Measurements from ENCODE around the gene ZBTB18.

The ZBTB18 gene

DNA sequence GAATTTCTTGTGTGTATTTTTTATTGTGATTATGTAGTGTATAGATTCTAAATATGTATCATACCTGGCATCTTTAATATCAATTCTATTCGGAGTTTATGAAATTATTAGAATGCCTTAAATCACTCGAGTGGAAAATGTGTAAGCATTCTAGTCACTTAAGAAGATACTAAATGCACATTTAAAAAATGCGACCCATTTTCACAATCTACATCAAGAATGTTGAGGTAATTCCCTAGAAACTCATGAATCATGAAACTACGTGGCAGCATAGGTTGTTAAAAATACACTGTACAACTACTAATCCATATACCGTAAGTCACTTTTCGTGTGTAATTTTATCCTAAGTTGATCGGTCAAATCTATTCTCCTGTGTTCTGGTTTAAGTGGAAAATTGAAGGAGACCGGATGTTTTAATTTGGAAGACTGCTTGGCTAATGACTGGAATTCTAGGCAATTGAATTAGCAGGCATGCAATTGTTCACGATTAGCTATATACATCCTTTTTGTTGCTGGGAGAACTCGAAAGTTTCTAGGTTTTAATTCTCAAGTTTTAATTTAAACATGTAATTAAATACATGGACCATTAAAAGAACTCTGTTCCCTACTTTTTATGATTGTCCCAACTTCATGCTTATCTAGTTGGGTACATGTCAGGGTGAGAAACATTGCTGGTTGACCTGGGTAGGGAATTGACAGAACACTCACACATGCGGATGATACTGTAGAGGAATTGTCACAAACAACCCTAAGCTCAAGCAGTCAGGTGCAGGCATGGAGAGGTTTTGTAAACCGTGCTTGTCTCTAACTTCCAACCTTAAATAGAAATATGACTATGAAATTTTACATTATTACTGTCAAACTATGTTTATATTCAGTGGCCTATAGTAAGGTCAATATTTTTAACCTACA, 6.6 kb downstream of the ZBTB18 start:
- TF ChIP-seq CTCF (IDR thresholded peaks at IDR 0.05; ENCODE audit: extremely low read depth, insufficient read depth, missing control alignments): no peak
- in situ Hi-C loops (cut with MboI; ENCODE audit: low pct_unique_long_range_greater_than_20kb, low sequenced_read_pairs, unreplicated experiment): no loop called here
- no peak for DNase-seq (ENCODE audit: low spot score)

DNA sequence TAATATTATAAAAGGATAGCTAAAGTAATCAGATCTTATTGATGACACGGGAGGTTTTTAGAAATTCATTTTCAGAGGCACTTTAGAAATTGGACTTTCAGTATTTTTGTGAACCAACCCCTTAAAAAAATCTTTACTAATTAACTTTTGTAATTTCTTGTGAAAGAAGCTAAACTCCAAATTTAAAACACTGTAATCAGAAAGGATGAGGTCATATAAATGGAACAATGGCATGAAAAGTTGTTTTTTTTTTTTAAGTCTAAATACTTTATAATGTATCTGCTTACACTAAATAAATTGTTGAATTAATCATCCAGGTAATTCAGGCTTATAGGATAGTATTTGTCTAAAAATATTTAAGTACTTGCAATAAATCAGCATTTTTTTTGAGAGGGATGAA, 9.0 kb downstream of the ZBTB18 start:
- no peak for DNase-seq (ENCODE audit: low spot score)
- no peak for TF ChIP-seq CTCF (IDR thresholded peaks at IDR 0.05; ENCODE audit: extremely low read depth, insufficient read depth, missing control alignments)
- in situ Hi-C loops (cut with MboI; ENCODE audit: low pct_unique_long_range_greater_than_20kb, low sequenced_read_pairs, unreplicated experiment): no loop called here

- DNase-seq (ENCODE audit: low spot score): no peak
- in situ Hi-C loops (cut with MboI; ENCODE audit: low pct_unique_long_range_greater_than_20kb, low sequenced_read_pairs, unreplicated experiment): no loop called here
- no peak for TF ChIP-seq CTCF (IDR thresholded peaks at IDR 0.05; ENCODE audit: extremely low read depth, insufficient read depth, missing control alignments)
Observed at GRCh38 chr1:244060686-244061085, 9.6 kb downstream of the ZBTB18 start.

- DNase-seq (ENCODE audit: low spot score): no peak
- TF ChIP-seq CTCF (IDR thresholded peaks at IDR 0.05; ENCODE audit: extremely low read depth, insufficient read depth, missing control alignments): no peak
- in situ Hi-C loops (cut with MboI; ENCODE audit: low pct_unique_long_range_greater_than_20kb, low sequenced_read_pairs, unreplicated experiment): no loop called here
Observed at GRCh38 chr1:244062156-244062725, 11.2 kb downstream of the ZBTB18 start.

- TF ChIP-seq CTCF (IDR thresholded peaks at IDR 0.05; ENCODE audit: extremely low read depth, insufficient read depth, missing control alignments): no peak
- in situ Hi-C loops (cut with MboI; ENCODE audit: low pct_unique_long_range_greater_than_20kb, low sequenced_read_pairs, unreplicated experiment): no loop called here
Observed at GRCh38 chr1:244063498-244063897, 12.4 kb downstream of the ZBTB18 start.

DNA sequence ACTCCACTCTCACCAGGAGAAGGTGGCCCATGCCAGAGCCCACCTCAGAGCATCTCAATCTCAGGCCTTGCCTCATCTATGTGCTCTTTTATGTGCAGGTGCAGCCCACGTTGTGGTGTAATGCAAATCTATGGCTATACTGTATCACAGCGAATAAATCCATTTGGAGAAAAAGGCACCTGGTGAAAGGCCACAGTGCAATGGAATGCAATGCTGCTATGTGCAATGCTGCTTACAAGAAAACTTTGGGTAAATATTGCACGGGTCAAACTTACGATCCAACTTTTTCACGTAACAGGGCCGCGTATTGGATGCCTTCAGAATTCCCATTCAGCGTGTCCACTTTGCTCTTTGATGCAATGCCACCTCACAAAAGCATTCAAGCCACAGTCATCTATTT, 13.5 kb downstream of the ZBTB18 start:
- in situ Hi-C loops (cut with MboI; ENCODE audit: low pct_unique_long_range_greater_than_20kb, low sequenced_read_pairs, unreplicated experiment): no loop called here
- no peak for TF ChIP-seq CTCF (IDR thresholded peaks at IDR 0.05; ENCODE audit: extremely low read depth, insufficient read depth, missing control alignments)
- no peak for DNase-seq (ENCODE audit: low spot score)

More at GRCh38 chr1:244063498-244063897, 12.4 kb downstream of the ZBTB18 start:
- no peak for DNase-seq (ENCODE audit: low spot score)
